ENCODE results near the gene SP5.
"Not testable (repeated sequence)": the region's sequence is repeated elsewhere in the genome, so short reads cannot be mapped to it uniquely, and the experiment has no call there.

Gene SP5

GRCh38 chr2:170739048-170739447 is 23.9 kb downstream of the SP5 start:
- no peak for DNase-seq (ENCODE audit: low read depth)

- no peak for DNase-seq (ENCODE audit: low read depth)
Observed at GRCh38 chr2:170739507-170740046, 24.4 kb downstream of the SP5 start.

- DNase-seq (ENCODE audit: low read depth): no peak
Observed at GRCh38 chr2:170740660-170741059, 25.5 kb downstream of the SP5 start.

- no peak for DNase-seq (ENCODE audit: low read depth)
Observed at GRCh38 chr2:170742000-170742399, 26.9 kb downstream of the SP5 start.

GRCh38 chr2:170742896-170743529 is 27.9 kb downstream of the SP5 start:
- DNase-seq (ENCODE audit: low read depth): no peak

- DNase-seq (ENCODE audit: low read depth): no peak
Observed at GRCh38 chr2:170743530-170744239, 28.5 kb downstream of the SP5 start.

- no peak for DNase-seq (ENCODE audit: low read depth)
Observed at GRCh38 chr2:170744248-170745002, 29.3 kb downstream of the SP5 start.

GRCh38 chr2:170745305-170745704 is 30.2 kb downstream of the SP5 start:
- no peak for DNase-seq (ENCODE audit: low read depth)

- no peak for DNase-seq (ENCODE audit: low read depth)
Observed at GRCh38 chr2:170747921-170748320, 32.8 kb downstream of the SP5 start.

GRCh38 chr2:170751555-170751954 is 36.4 kb downstream of the SP5 start:
- not testable (repeated sequence) for DNase-seq (ENCODE audit: low read depth)

GRCh38 chr2:170761572-170761971 is 46.4 kb downstream of the SP5 start:
- DNase-seq (ENCODE audit: low read depth): no peak

- no peak for DNase-seq (ENCODE audit: low read depth)
Observed at GRCh38 chr2:170762760-170763159, 47.6 kb downstream of the SP5 start.

- no peak for DNase-seq (ENCODE audit: low read depth)
Observed at GRCh38 chr2:170763232-170763631, 48.1 kb downstream of the SP5 start.

- DNase-seq (ENCODE audit: low read depth): no peak
Observed at GRCh38 chr2:170764880-170765261, 49.7 kb downstream of the SP5 start.

- DNase-seq (ENCODE audit: low read depth): no peak
Observed at GRCh38 chr2:170766693-170767092, 51.6 kb downstream of the SP5 start.

Data from activated T-cell treated with anti-CD3 and anti-CD28 coated beads for 24 hours (primary cell).